SK-N-DZ (cell line): ENCODE data around the gene PTPRF.

Experiments
- DNase-seq: peaks from one replicate; pipeline ENCODE4 v3.0.0-alpha.2; 2015; ENCODE audit warnings: low spot score

PTPRF gene

GRCh38 chr1:43664369-43664768 is 133.7 kb downstream of the PTPRF start:
- DNase-seq = no peak

- DNase-seq = no peak
These were observed 135.9 kb downstream of the PTPRF start for GRCh38 chr1:43666608-43667007.

- no peak for DNase-seq
These were observed 138.3 kb downstream of the PTPRF start for GRCh38 chr1:43668956-43669355.

- DNase-seq = no peak
These were observed 139.2 kb downstream of the PTPRF start for GRCh38 chr1:43669878-43670277.

GRCh38 chr1:43671193-43671592 is 140.5 kb downstream of the PTPRF start:
- DNase-seq = no peak

- no peak for DNase-seq
These were observed 141.1 kb downstream of the PTPRF start for GRCh38 chr1:43671626-43672330.

- DNase-seq = no peak
These were observed 142.6 kb downstream of the PTPRF start for GRCh38 chr1:43673261-43673660.
